Sigmoid colon (tissue), 7 donors: Measurements from ENCODE around the gene SAFB. TPM values are rescaled to one million over a fixed set of nuclear protein-coding genes. Genes with fewer than 3 reads are reported as not detected.

Experiments used
- DNase-seq: peaks from one replicate; pipeline ENCODE4 v3.0.0-alpha.2; 2019
- H3K27ac ChIP-seq, 4 donors: fragments of 200-600 bp; sonication (generic); one replicate each; pipeline ENCODE4 v1.5.1; 2016 to 2019; ENCODE audit warnings: mild to moderate bottlenecking in 1 of 4
- H3K27me3 ChIP-seq, 3 donors: fragments of 200-600 bp; sonication (generic); one replicate each; pipeline ENCODE4 v1.5.1; 2019; ENCODE audit warnings: mild to moderate bottlenecking in 1 of 3
- H3K36me3 ChIP-seq, 4 donors: fragments of 200-600 bp; sonication (generic); one replicate each; pipeline ENCODE4 v1.5.1; 2016 to 2019
- H3K4me1 ChIP-seq, 4 donors: fragments of 200-600 bp; sonication (generic); one replicate each; pipeline ENCODE4 v1.5.1; 2017 to 2019
- H3K4me3 ChIP-seq, 4 donors: fragments of 200-600 bp; sonication (generic); one replicate each; pipeline ENCODE4 v1.5.1; 2017 to 2019; ENCODE audit warnings: mild to moderate bottlenecking in 2 of 4, moderate library complexity in 1 of 4
- H3K9me3 ChIP-seq, 4 donors: fragments of 200-600 bp in 3 of 4; sonication (generic) in 3 of 4; one replicate each; pipeline versions ENCODE4 v1.5.1 to v1.6.1; 2013 to 2019
- EP300 ChIP-seq, 4 donors: sonication (generic); formaldehyde crosslinking; IDR thresholded peaks; one replicate each; pipeline ENCODE4 v1.6.1; 2017; ENCODE audit warnings: antibody characterized with exemption in 4 of 4
- POLR2A ChIP-seq, 2 donors: fragments of 450-650 bp; IDR thresholded peaks; one replicate each; pipeline ENCODE4 v1.6.1; 2016; ENCODE audit warnings: antibody characterized with exemption in 2 of 2, mild to moderate bottlenecking in 2 of 2, moderate library complexity in 2 of 2
- POLR2AphosphoS5 ChIP-seq, 4 donors: sonication (generic); formaldehyde crosslinking; IDR thresholded peaks; one replicate each; pipeline ENCODE4 v1.6.1; 2017; ENCODE audit warnings: antibody characterized with exemption in 4 of 4
- WGBS, 2 donors: extraction: QIAGEN DNeasy Blood & Tissue Kit; methylation state at CpG; one replicate each; pipeline ENCODE4 v1.1.7; 2013; 5-methylcytosine and 5-hydroxymethylcytosine counted together
- intact Hi-C: fragments of 100-400 bp; cut with DNase I; formaldehyde crosslinking; loops from one replicate; pipeline ENCODE4 v1.15.1; 2023
- polyA plus RNA-seq, 3 donors: library from polyadenylated mRNA; stranded (reverse); fragments of 200-250 nt; gene quantifications; one replicate each; pipeline ENCODE4 v1.2.3, GENCODE V29; 2013
- total RNA-seq, 4 donors: library from RNA; depleted of rRNA; stranded (reverse); fragments of >200 nt; gene quantifications; one replicate each; pipeline ENCODE4 v1.1.0, GENCODE V29; 2016
- TF ChIP-seq, protein P1 (sequence below), 4 experiments: fragments of 450-650 bp in 3 of 4; fragments of 200-600 bp in 1 of 4; IDR thresholded peaks; one replicate each; pipeline ENCODE4 v1.5.1; 2016 to 2019; ENCODE audit warnings: antibody characterized with exemption in 4 of 4, mild to moderate bottlenecking in 3 of 4, moderate library complexity in 2 of 4
- donor health status: healthy with polysubstance abuse.
- donor health status: Bipolar disorder and iron deficiency.
- donor health status: healthy.

Gene SAFB
- total and polyA plus RNA-seq, 7 donors: 25.7 to 75.9 (median 54.6) TPM

GRCh38 chr19:5682107-5682482, 59.2 kb downstream of the SAFB start:
- no peak for DNase-seq
- Histone ChIP-seq H3K4me1 (peaks cover 0 to 29% (median 19%) of the 10 kb centered on the region in 4 donors), H3K4me3 (no peak overlapping the region), H3K9me3 (no peaks in the 10 kb centered on the region), H3K36me3 (peaks cover 0 to 10% (median 3%) of the 10 kb centered on the region in 4 donors), H3K27me3 (no peaks in the 10 kb centered on the region), H3K27ac (no peak overlapping the region)
- intact Hi-C loops: no loop called here
- TF ChIP-seq POLR2AphosphoS5 (IDR thresholded peaks at IDR 0.05): no peak
- no peak for TF ChIP-seq POLR2A (IDR thresholded peaks at IDR 0.05)
- 90 to 93% methylated on average over 3 of the region's 3 CpGs for WGBS, 2 donors

GRCh38 chr19:5683177-5683886, 60.4 kb downstream of the SAFB start:
- Histone ChIP-seq H3K4me1 (peaks cover 0 to 35% (median 25%) of the 10 kb centered on the region in 4 donors), H3K4me3 (no peak overlapping the region), H3K9me3 (no peaks in the 10 kb centered on the region), H3K27me3 (no peaks in the 10 kb centered on the region), H3K36me3 (peaks cover 0 to 2% (median under 1%) of the 10 kb centered on the region in 4 donors), H3K27ac (no peak overlapping the region)
- WGBS, 2 donors: 93 to 96% methylated on average over 10 of the region's 10 CpGs
- intact Hi-C loops: no loop called here
- DNase-seq: no peak
- TF ChIP-seq POLR2A (IDR thresholded peaks at IDR 0.05) (no peak), POLR2AphosphoS5 (IDR thresholded peaks at IDR 0.05) (no peak), EP300 (IDR thresholded peaks at IDR 0.05) (no peak)
- TF ChIP-seq, protein P1, sequence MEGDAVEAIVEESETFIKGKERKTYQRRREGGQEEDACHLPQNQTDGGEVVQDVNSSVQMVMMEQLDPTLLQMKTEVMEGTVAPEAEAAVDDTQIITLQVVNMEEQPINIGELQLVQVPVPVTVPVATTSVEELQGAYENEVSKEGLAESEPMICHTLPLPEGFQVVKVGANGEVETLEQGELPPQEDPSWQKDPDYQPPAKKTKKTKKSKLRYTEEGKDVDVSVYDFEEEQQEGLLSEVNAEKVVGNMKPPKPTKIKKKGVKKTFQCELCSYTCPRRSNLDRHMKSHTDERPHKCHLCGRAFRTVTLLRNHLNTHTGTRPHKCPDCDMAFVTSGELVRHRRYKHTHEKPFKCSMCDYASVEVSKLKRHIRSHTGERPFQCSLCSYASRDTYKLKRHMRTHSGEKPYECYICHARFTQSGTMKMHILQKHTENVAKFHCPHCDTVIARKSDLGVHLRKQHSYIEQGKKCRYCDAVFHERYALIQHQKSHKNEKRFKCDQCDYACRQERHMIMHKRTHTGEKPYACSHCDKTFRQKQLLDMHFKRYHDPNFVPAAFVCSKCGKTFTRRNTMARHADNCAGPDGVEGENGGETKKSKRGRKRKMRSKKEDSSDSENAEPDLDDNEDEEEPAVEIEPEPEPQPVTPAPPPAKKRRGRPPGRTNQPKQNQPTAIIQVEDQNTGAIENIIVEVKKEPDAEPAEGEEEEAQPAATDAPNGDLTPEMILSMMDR (IDR thresholded peaks at IDR 0.05): no peak

DNA sequence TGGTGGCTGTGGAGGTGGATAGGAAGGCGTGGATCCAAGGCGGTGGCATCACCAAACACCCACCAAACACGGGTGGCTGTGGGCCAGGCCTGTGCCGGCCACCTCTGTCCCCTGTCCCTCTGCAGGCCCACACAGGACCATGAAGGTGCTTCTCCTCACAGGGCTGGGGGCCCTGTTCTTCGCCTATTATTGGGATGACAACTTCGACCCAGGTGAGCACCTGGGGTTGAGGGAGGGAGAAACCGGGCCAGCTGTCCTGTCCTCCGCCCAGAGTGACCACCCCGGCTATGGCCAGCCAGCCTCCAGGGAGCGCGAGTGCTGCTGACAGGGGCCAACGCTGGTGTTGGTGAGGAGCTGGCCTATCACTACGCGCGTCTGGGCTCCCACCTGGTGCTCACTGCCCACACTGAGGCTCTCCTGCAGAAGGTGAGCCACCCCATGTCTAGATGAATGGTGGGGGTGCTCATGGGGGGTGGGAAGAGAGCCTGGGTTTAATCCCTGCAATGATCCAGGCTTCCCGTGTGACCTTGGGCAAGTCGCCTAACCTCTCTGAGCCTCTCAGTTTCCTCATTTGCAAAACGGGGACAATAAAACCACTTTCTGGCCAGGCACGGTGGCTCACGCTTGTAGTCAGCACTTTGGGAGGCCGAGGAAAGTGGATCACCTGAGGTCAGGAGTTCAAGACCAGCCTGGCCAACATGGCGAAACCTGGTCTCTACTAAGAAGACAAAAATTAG, 62.0 kb downstream of the SAFB start:
- 86 to 93% methylated on average over 22 of the region's 22 CpGs for WGBS, 2 donors
- TF ChIP-seq POLR2AphosphoS5 (IDR thresholded peaks at IDR 0.05): no peak
- TF ChIP-seq, protein P1 (IDR thresholded peaks at IDR 0.05): no peak
- TF ChIP-seq POLR2A (IDR thresholded peaks at IDR 0.05): no peak
- no peak for TF ChIP-seq EP300 (IDR thresholded peaks at IDR 0.05)
- Histone ChIP-seq H3K4me1 (peaks cover 0 to 25% (median 17%) of the 10 kb centered on the region in 4 donors), H3K4me3 (no peak overlapping the region), H3K27me3 (no peaks in the 10 kb centered on the region), H3K36me3 (no peaks in the 10 kb centered on the region), H3K9me3 (no peaks in the 10 kb centered on the region), H3K27ac (no peak overlapping the region)
- intact Hi-C loops: no loop called here
- DNase-seq: no peak

- H3K36me3 ChIP-seq: no peaks in the 10 kb centered on the region
- H3K4me1 ChIP-seq: peaks cover 0 to 28% (median 22%) of the 10 kb centered on the region in 4 donors
- TF ChIP-seq, protein P1 (IDR thresholded peaks at IDR 0.05): no peak
- TF ChIP-seq EP300 (IDR thresholded peaks at IDR 0.05) (no peak), POLR2AphosphoS5 (IDR thresholded peaks at IDR 0.05) (no peak), POLR2A (IDR thresholded peaks at IDR 0.05) (no peak)
- 20 to 28% methylated on average over 16 of the region's 16 CpGs for WGBS, 2 donors
- no peak for DNase-seq
- H3K27me3 ChIP-seq: no peaks in the 10 kb centered on the region
- peak overlapping the region; percentile 71 to 93 (median 84) for H3K27ac ChIP-seq
- H3K4me3 ChIP-seq: peak overlapping the region; percentile 42 to 65 (median 52)
- intact Hi-C loops: no loop called here
- H3K9me3 ChIP-seq: no peaks in the 10 kb centered on the region
Observed at GRCh38 chr19:5686326-5686646, 63.4 kb downstream of the SAFB start.

GRCh38 chr19:5686647-5687359, 63.9 kb downstream of the SAFB start:
- intact Hi-C loops: no loop called here
- no peaks in the 10 kb centered on the region for H3K9me3 ChIP-seq
- H3K27ac ChIP-seq: peak overlapping the region; percentile 71 to 93 (median 84)
- H3K27me3 ChIP-seq: no peaks in the 10 kb centered on the region
- DNase-seq: peak; percentile 98
- H3K4me3 ChIP-seq: peak overlapping the region; percentile 42 to 65 (median 52)
- peaks cover 0 to 30% (median 25%) of the 10 kb centered on the region in 4 donors for H3K4me1 ChIP-seq
- peaks cover 0 to 4% (median 2%) of the 10 kb centered on the region in 4 donors for H3K36me3 ChIP-seq
- 1% methylated on average over 59 of the region's 59 CpGs for WGBS, 2 donors
- TF ChIP-seq POLR2AphosphoS5 (IDR thresholded peaks at IDR 0.05) (peak in 1 of 4 donors; percentile 4), POLR2A (IDR thresholded peaks at IDR 0.05) (no peak), EP300 (IDR thresholded peaks at IDR 0.05) (no peak)
- TF ChIP-seq, protein P1 (IDR thresholded peaks at IDR 0.05): peak in 3 of 4 experiments; percentile 72 to 83 (median 80)
